SK-N-SH treated with all-trans-retinoic acid at 6 μM for 48 hours (cell line): ENCODE data around the gene CHRNE.

Experiments
- ATAC-seq: fragments of 200-7000 bp; cut with Tn5 transposase; 3 replicates; pipeline ENCODE4 v1.9.1; 2020; ENCODE audit warnings: mild to moderate bottlenecking, moderate library complexity
- ARNTL ChIP-seq: fragments of 450-650 bp; formaldehyde crosslinking; IDR thresholded peaks from 2 replicates; pipeline ENCODE4 v1.5.0; 2020; ENCODE audit warnings: low read depth, mild to moderate bottlenecking, moderate library complexity, borderline replicate concordance
- BACH2 ChIP-seq: fragments of 250-450 bp; sonication (Bioruptor Pico); IDR thresholded peaks from 2 replicates; pipeline ENCODE4 v1.9.0; 2021; ENCODE audit warnings: mild to moderate bottlenecking, borderline replicate concordance
- CREB5 ChIP-seq: fragments of 250-450 bp; sonication (Bioruptor Pico); IDR thresholded peaks from 2 replicates; pipeline ENCODE4 v1.5.1; 2020; ENCODE audit warnings: low read depth, mild to moderate bottlenecking, moderate library complexity
- CSDC2 ChIP-seq: fragments of 250-450 bp; sonication (Bioruptor Pico); IDR thresholded peaks from 2 replicates; pipeline ENCODE4 v1.5.0; 2020; ENCODE audit warnings: mild to moderate bottlenecking, moderate library complexity
- CSRNP3 ChIP-seq: fragments of 250-450 bp; sonication (Bioruptor Pico); IDR thresholded peaks from 2 replicates; pipeline ENCODE4 v1.5.1; 2021; ENCODE audit warnings: mild to moderate bottlenecking, moderate library complexity
- ESRRG ChIP-seq: fragments of 250-450 bp; sonication (Bioruptor Pico); IDR thresholded peaks from 2 replicates; pipeline ENCODE4 v1.6.1; 2021; ENCODE audit warnings: mild to moderate bottlenecking
- GLIS3 ChIP-seq: fragments of 250-450 bp; sonication (Bioruptor Pico); IDR thresholded peaks from 2 replicates; pipeline ENCODE4 v1.5.0; 2020; ENCODE audit warnings: mild to moderate bottlenecking, moderate library complexity
- ISL1 ChIP-seq: fragments of 250-450 bp; sonication (Bioruptor Pico); IDR thresholded peaks from 2 replicates; pipeline ENCODE4 v2.1.2; 2022; ENCODE audit warnings: mild to moderate bottlenecking, moderate library complexity
- OSR1 ChIP-seq: fragments of 250-450 bp; sonication (Bioruptor Pico); IDR thresholded peaks from 2 replicates; pipeline ENCODE4 v1.8.0; 2022; ENCODE audit warnings: moderate library complexity, mild to moderate bottlenecking, inconsistent platforms
- PATZ1 ChIP-seq: fragments of 250-450 bp; sonication (Bioruptor Pico); IDR thresholded peaks from 2 replicates; pipeline ENCODE4 v1.8.0; 2020; ENCODE audit warnings: mild to moderate bottlenecking, moderate library complexity, borderline replicate concordance
- POU6F1 ChIP-seq: fragments of 250-450 bp; sonication (Bioruptor Pico); IDR thresholded peaks from 2 replicates; pipeline ENCODE4 v1.8.0; 2021; ENCODE audit warnings: low read depth, mild to moderate bottlenecking, moderate library complexity, borderline replicate concordance
- PPARA ChIP-seq: fragments of 250-450 bp; sonication (Bioruptor Pico); IDR thresholded peaks from 2 replicates; pipeline ENCODE4 v1.5.0; 2020; ENCODE audit warnings: mild to moderate bottlenecking, borderline replicate concordance
- RARB ChIP-seq: fragments of 250-450 bp; sonication (Bioruptor Pico); IDR thresholded peaks from 2 replicates; pipeline ENCODE4 v1.8.0; 2021; ENCODE audit warnings: mild to moderate bottlenecking, moderate library complexity
- SNAI2 ChIP-seq: fragments of 250-450 bp; sonication (Bioruptor Pico); IDR thresholded peaks from 2 replicates; pipeline ENCODE4 v1.5.0; 2020; ENCODE audit warnings: mild to moderate bottlenecking, moderate library complexity
- TCF4 ChIP-seq: fragments of 250-450 bp; sonication (Bioruptor Pico); IDR thresholded peaks from 2 replicates; pipeline ENCODE4 v1.8.0; 2021; ENCODE audit warnings: mild to moderate bottlenecking, moderate library complexity, borderline replicate concordance
- TSHZ2 ChIP-seq: fragments of 250-450 bp; sonication (Bioruptor Pico); IDR thresholded peaks from 2 replicates; pipeline ENCODE4 v1.5.0; 2020; ENCODE audit warnings: mild to moderate bottlenecking, moderate library complexity
- ZC3H10 ChIP-seq: fragments of 250-450 bp; sonication (Bioruptor Pico); IDR thresholded peaks from 2 replicates; pipeline ENCODE4 v1.5.1; 2021; ENCODE audit warnings: mild to moderate bottlenecking, moderate library complexity
- ZFP3 ChIP-seq: fragments of 250-450 bp; sonication (Bioruptor Pico); IDR thresholded peaks from 2 replicates; pipeline ENCODE4 v1.5.0; 2020; ENCODE audit warnings: mild to moderate bottlenecking, moderate library complexity
- ZFP30 ChIP-seq: fragments of 450-650 bp; formaldehyde crosslinking; IDR thresholded peaks from 2 replicates; pipeline ENCODE4 v1.5.0; 2022; ENCODE audit warnings: mild to moderate bottlenecking, moderate library complexity
- ZNF565 ChIP-seq: fragments of 450-650 bp; formaldehyde crosslinking; conservative IDR thresholded peaks from 2 replicates; pipeline ENCODE4 v1.5.0; 2020; ENCODE audit warnings: low read depth, mild to moderate bottlenecking, moderate library complexity
- ZNF70 ChIP-seq: fragments of 450-650 bp; formaldehyde crosslinking; IDR thresholded peaks from 2 replicates; pipeline ENCODE4 v1.5.0; 2020; ENCODE audit warnings: mild to moderate bottlenecking, moderate library complexity
- ZNF8 ChIP-seq: fragments of 450-650 bp; formaldehyde crosslinking; IDR thresholded peaks from 2 replicates; pipeline ENCODE4 v1.5.0; 2020; ENCODE audit warnings: mild to moderate bottlenecking, moderate library complexity

Gene CHRNE

GRCh38 chr17:4938688-4939545, 36.0 kb upstream of the CHRNE start:
- ATAC-seq, result no peak
- TF ChIP-seq ZFP30 (CRISPR knock-in tag) (no peak), GLIS3 (CRISPR knock-in tag) (no peak), OSR1 (CRISPR knock-in tag) (no peak), CREB5 (CRISPR knock-in tag) (no peak), RARB (CRISPR knock-in tag) (no peak), TCF4 (no peak), PPARA (CRISPR knock-in tag) (no peak), ZNF8 (CRISPR knock-in tag) (no peak), ZFP3 (no peak), CSDC2 (CRISPR knock-in tag) (no peak), ISL1 (CRISPR knock-in tag) (no peak), ZNF565 (CRISPR knock-in tag) (no peak), CSRNP3 (CRISPR knock-in tag) (no peak), TSHZ2 (CRISPR knock-in tag) (no peak), ZNF70 (no peak), BACH2 (no peak)

- no peak for TF ChIP-seq SNAI2
- no peak for TF ChIP-seq POU6F1 (CRISPR knock-in tag)
- no peak for TF ChIP-seq ZFP3
- TF ChIP-seq PPARA (CRISPR knock-in tag), result no peak
- no peak for TF ChIP-seq CSDC2 (CRISPR knock-in tag)
- TF ChIP-seq PATZ1 (CRISPR knock-in tag), result no peak
- no peak for TF ChIP-seq RARB (CRISPR knock-in tag)
- TF ChIP-seq ZNF70, result no peak
- no peak for TF ChIP-seq ISL1 (CRISPR knock-in tag)
- TF ChIP-seq CSRNP3 (CRISPR knock-in tag), result no peak
- TF ChIP-seq ARNTL (CRISPR knock-in tag), result no peak
- no peak for TF ChIP-seq ZNF565 (CRISPR knock-in tag)
- TF ChIP-seq ZNF8 (CRISPR knock-in tag), result no peak
- no peak for TF ChIP-seq BACH2
- no peak for TF ChIP-seq CREB5 (CRISPR knock-in tag)
- no peak for TF ChIP-seq GLIS3 (CRISPR knock-in tag)
- TF ChIP-seq ZC3H10 (CRISPR knock-in tag), result no peak
- no peak for TF ChIP-seq ESRRG
- no peak for TF ChIP-seq ZFP30 (CRISPR knock-in tag)
- no peak for ATAC-seq
Measured at GRCh38 chr17:4938069-4938491, 35.2 kb upstream of the CHRNE start.
